HepG2 (cell line): ENCODE data around the gene CACNA1H. TPM values are rescaled to one million over a fixed set of nuclear protein-coding genes. Genes with fewer than 3 reads are reported as not detected.

Source experiments
- ATAC-seq: fragments of 200-7000 bp; cut with Tn5 transposase; 3 replicates; pipeline ENCODE4 v1.9.1; 2020; ENCODE audit warnings: mild to moderate bottlenecking, moderate library complexity
- BruUV-seq: library from RNA; stranded (reverse); fragments of 400-500 nt; replicated peaks from 2 replicates; lab custom pipeline; 2021; lab: Mats Ljungman, UMichigan
- CTCF ChIA-PET: fragments of 300-600 bp; formaldehyde crosslinking; extraction: SDS; loops from one replicate; lab custom pipeline; 2021; ENCODE audit warnings: low total read pairs, inconsistent platforms, low intra/inter-chr PET ratio; lab: Yijun Ruan, JAX
- POLR2A ChIA-PET: fragments of 350-600 bp; sonication (Branson Sonifier 250); formaldehyde crosslinking; loops from one replicate; lab custom pipeline; 2020; ENCODE audit warnings: antibody characterized with exemption, inconsistent platforms; lab: Yijun Ruan, JAX
- DNase-seq: peaks from one replicate; pipeline ENCODE4 v3.0.0-alpha.2; 2015; ENCODE audit warnings: low spot score
- FAIRE-seq: peaks from 3 replicates; lab custom pipeline; 2011; peaks lifted over from hg19 to GRCh38; lab: Jason Lieb, UNC
- H2AFZ ChIP-seq: one replicate; pipeline ENCODE4 v1.6.1; 2011; ENCODE audit warnings: low read length, inconsistent platforms
- H3K27ac ChIP-seq: fragments of 300-600 bp; 3 replicates; pipeline ENCODE4 v1.8.0; 2011; ENCODE audit warnings: mixed run types, mild to moderate bottlenecking, mixed read lengths, low read length, inconsistent platforms; ENCODE audit not compliant: insufficient read depth; ENCODE audit errors: extremely low read length
- H3K27me3 ChIP-seq, 2 experiments: fragments of 200-600 bp in 1 of 2; 2 replicates in 1 of 2; 3 replicates in 1 of 2; pipeline versions ENCODE4 v1.6.0 to v1.8.0; 2011; ENCODE audit warnings: low read length in 2 of 2, mild to moderate bottlenecking in 2 of 2, moderate library complexity in 2 of 2, inconsistent platforms in 1 of 2; ENCODE audit not compliant: insufficient read depth in 2 of 2, control insufficient read depth in 1 of 2
- H3K36me3 ChIP-seq, 2 experiments: fragments of 200-600 bp in 1 of 2; replicated peaks in 1 of 2; 2 replicates in 1 of 2; 3 replicates in 1 of 2; pipeline versions ENCODE4 v1.5.1 to v1.8.0; 2011; ENCODE audit warnings: low read length in 2 of 2, inconsistent platforms in 1 of 2; ENCODE audit not compliant: insufficient read depth in 2 of 2, control insufficient read depth in 1 of 2
- H3K4me1 ChIP-seq: 2 replicates; pipeline ENCODE4 v1.5.1; 2012; ENCODE audit warnings: low read length, inconsistent platforms; ENCODE audit not compliant: insufficient read depth
- H3K4me2 ChIP-seq: 2 replicates; pipeline ENCODE4 v1.6.0; 2011; ENCODE audit warnings: low read depth, low read length, inconsistent platforms
- H3K4me3 ChIP-seq, 3 experiments: fragments of 200-600 bp in 1 of 3; sonication (generic), shearing (Covaris generic) in 1 of 3; replicated peaks in 1 of 3; 2 replicates each; pipeline ENCODE4 v1.5.1; 2011 to 2016; ENCODE audit warnings: low read length in 3 of 3, inconsistent platforms in 2 of 3, low read depth in 2 of 3, mild to moderate bottlenecking in 2 of 3, control low read depth in 1 of 3, mixed read lengths in 1 of 3; ENCODE audit not compliant: insufficient read depth in 1 of 3
- H3K79me2 ChIP-seq: one replicate; pipeline ENCODE4 v1.6.1; 2011; ENCODE audit warnings: low read length, inconsistent platforms; ENCODE audit not compliant: insufficient read depth
- H3K9ac ChIP-seq: 2 replicates; pipeline ENCODE4 v1.6.0; 2011; ENCODE audit warnings: mild to moderate bottlenecking, low read depth, low read length, inconsistent platforms; ENCODE audit not compliant: insufficient read depth
- H3K9me3 ChIP-seq: 2 replicates; pipeline ENCODE4 v1.5.1; 2012; ENCODE audit warnings: mild to moderate bottlenecking, low read length
- H4K20me1 ChIP-seq: 2 replicates; pipeline ENCODE4 v1.6.0; 2011; ENCODE audit warnings: inconsistent platforms, mild to moderate bottlenecking, low read length, moderate library complexity; ENCODE audit not compliant: insufficient read depth
- ATF1 ChIP-seq: IDR thresholded peaks from 2 replicates; pipeline ENCODE4 v1.6.1; 2016; ENCODE audit warnings: mild to moderate bottlenecking, control low read depth
- CBX5 ChIP-seq: sonication (generic); formaldehyde crosslinking; IDR thresholded peaks from 2 replicates; pipeline ENCODE4 v1.4.0; 2020; ENCODE audit warnings: missing genetic modification reagents, borderline replicate concordance
- IRF2 ChIP-seq: IDR thresholded peaks from 2 replicates; pipeline ENCODE4 v1.6.1; 2018; ENCODE audit warnings: missing genetic modification reagents, missing compliant biosample characterization
- KLF13 ChIP-seq: sonication (generic); formaldehyde crosslinking; IDR thresholded peaks from 2 replicates; pipeline ENCODE4 v1.4.0; 2020; ENCODE audit warnings: mild to moderate bottlenecking, missing genetic modification reagents
- POGZ ChIP-seq: sonication (generic); formaldehyde crosslinking; IDR thresholded peaks from 2 replicates; pipeline ENCODE4 v1.4.0; 2020; ENCODE audit warnings: mild to moderate bottlenecking, missing genetic modification reagents
- RELA ChIP-seq: sonication (generic); formaldehyde crosslinking; IDR thresholded peaks from 2 replicates; pipeline ENCODE4 v1.4.0; 2020; ENCODE audit warnings: missing genetic modification reagents
- SAP130 ChIP-seq: IDR thresholded peaks from 2 replicates; pipeline ENCODE4 v1.6.1; 2016; ENCODE audit warnings: low read depth
- TFDP1 ChIP-seq: IDR thresholded peaks from 2 replicates; pipeline ENCODE4 v1.6.1; 2016; ENCODE audit warnings: missing compliant biosample characterization, missing genetic modification reagents, borderline replicate concordance
- TGIF2 ChIP-seq: IDR thresholded peaks from 2 replicates; pipeline ENCODE4 v1.6.1; 2016; ENCODE audit warnings: control low read depth, missing compliant biosample characterization
- U2AF1 ChIP-seq: fragments of 200-400 bp; formaldehyde crosslinking; optimal IDR thresholded peaks from 2 replicates; pipeline ENCODE3; 2017; ENCODE audit warnings: mild to moderate bottlenecking, low read depth, low read length
- YY1 ChIP-seq: IDR thresholded peaks from 2 replicates; pipeline ENCODE4 v1.6.1; 2011; ENCODE audit warnings: low read length, low read depth, moderate library complexity, mild to moderate bottlenecking; ENCODE audit not compliant: insufficient read depth, insufficient replicate concordance
- ZBED4 ChIP-seq: sonication (generic); formaldehyde crosslinking; IDR thresholded peaks from 2 replicates; pipeline ENCODE4 v1.4.0; 2020; ENCODE audit warnings: missing genetic modification reagents, borderline replicate concordance
- ZNF260 ChIP-seq: sonication (generic); formaldehyde crosslinking; IDR thresholded peaks from 2 replicates; pipeline ENCODE4 v1.4.0; 2020; ENCODE audit warnings: missing genetic modification reagents, low read depth, mild to moderate bottlenecking, borderline replicate concordance
- ZNF652 ChIP-seq: IDR thresholded peaks from 2 replicates; pipeline ENCODE4 v1.6.1; 2016; ENCODE audit warnings: low read depth, borderline replicate concordance
- WGBS: methylation state at CpG from one replicate; pipeline ENCODE4 v1.1.6; 2017; ENCODE audit warnings: low lambda C conversion rate; 5-methylcytosine and 5-hydroxymethylcytosine counted together
- in situ Hi-C: cut with HindIII; loops from 2 replicates; pipeline ENCODE4 v1.10.0; 2017; ENCODE audit warnings: low pct_unique_long_range_greater_than_20kb; ENCODE audit not compliant: extremely low pct_ligation_motif_present
- intact Hi-C: fragments of 100-400 bp; cut with micrococcal nuclease; formaldehyde crosslinking; loops from one replicate; pipeline ENCODE4 v1.10.0; 2022; ENCODE audit not compliant: unreplicated experiment
- polyA plus RNA-seq, 8 experiments: library from polyadenylated mRNA; depleted of rRNA in 3 of 8; stranded (reverse) in 7 of 8; unstranded in 1 of 8; fragments of >200 nt; fragmentation: Illumina TruSeq in 4 of 8; extraction: Trizol in 4 of 8; gene quantifications; 2 replicates each; pipeline versions ENCODE4 v1.2.1 to v1.2.3, GENCODE V29; 2011 to 2016; ENCODE audit warnings: low read depth in 4 of 8, missing spikeins in 1 of 8, mixed read lengths in 1 of 8; ENCODE audit not compliant: insufficient read depth in 1 of 8
- total RNA-seq, 5 experiments: library from RNA; depleted of rRNA; stranded (reverse); fragments of >200 nt; fragmentation: Illumina TruSeq; extraction: Trizol; gene quantifications; 2 replicates each; pipeline ENCODE4 v1.2.3, GENCODE V29; 2016; ENCODE audit warnings: low read depth in 1 of 5

The CACNA1H gene
- total and polyA plus RNA-seq, 2 of the 13 experiments (the other 11 are each of a cell fraction or from before 2014, with no cell fraction given) = 0.40 to 1.8 TPM

GRCh38 chr16:1117176-1117900, 35.6 kb upstream of the CACNA1H start:
- in situ Hi-C loops = no loop called here
- H3K27me3 ChIP-seq = peaks cover 26 to 60% of the 10 kb centered on the region in 2 experiments
- WGBS = 40% methylated on average over 14 of the region's 34 CpGs
- FAIRE-seq (no peak), DNase-seq (no peak), ATAC-seq (no peak)
- intact Hi-C loops = no loop called here
- no peaks in the 10 kb centered on the region for H3K79me2 ChIP-seq
- ChIA-PET CTCF (no interaction called here), POLR2A (no interaction called here)
- no peak overlapping the region for H3K4me2 ChIP-seq
- no peak overlapping the region for H3K27ac ChIP-seq
- H3K36me3 ChIP-seq = no peaks in the 10 kb centered on the region
- BruUV-seq = no TSS peak
- no peak overlapping the region for H2AFZ ChIP-seq
- TF ChIP-seq SAP130 = no peak
- TF ChIP-seq ZNF260 (CRISPR knock-in tag) = no peak
- TF ChIP-seq ZBED4 (CRISPR knock-in tag) = no peak
- TF ChIP-seq ATF1 (CRISPR knock-in tag) = no peak
- no peak for TF ChIP-seq KLF13 (CRISPR knock-in tag)
- no peak for TF ChIP-seq TGIF2 (CRISPR knock-in tag)
- TF ChIP-seq TFDP1 (CRISPR knock-in tag) = no peak
- TF ChIP-seq IRF2 (CRISPR knock-in tag) = no peak
- no peak for TF ChIP-seq U2AF1
- no peak for TF ChIP-seq YY1
- TF ChIP-seq RELA = no peak
- TF ChIP-seq ZNF652 (CRISPR knock-in tag) = no peak
- no peak for TF ChIP-seq CBX5 (CRISPR knock-in tag)
- no peak for TF ChIP-seq POGZ (CRISPR knock-in tag)
- H3K9me3 ChIP-seq = no peaks in the 10 kb centered on the region
- H4K20me1 ChIP-seq = no peaks in the 10 kb centered on the region; the same call in 1 of the 2 replicates
- H3K4me1 ChIP-seq = peaks cover 10% of the 10 kb centered on the region
- no peak overlapping the region for H3K9ac ChIP-seq
- H3K4me3 ChIP-seq = no peak overlapping the region
